GM21390 (cell line): ENCODE measurements around the gene LYPD8.
"Not testable (repeated sequence)": the region's sequence is repeated elsewhere in the genome, so short reads cannot be mapped to it uniquely, and the experiment has no call there.

Experiments
- ATAC-seq: cut with Tn5 transposase; IDR thresholded peaks from one replicate; pipeline ENCODE4 v1.9.1; 2021; ENCODE audit not compliant: unreplicated experiment

Gene LYPD8, protein sequence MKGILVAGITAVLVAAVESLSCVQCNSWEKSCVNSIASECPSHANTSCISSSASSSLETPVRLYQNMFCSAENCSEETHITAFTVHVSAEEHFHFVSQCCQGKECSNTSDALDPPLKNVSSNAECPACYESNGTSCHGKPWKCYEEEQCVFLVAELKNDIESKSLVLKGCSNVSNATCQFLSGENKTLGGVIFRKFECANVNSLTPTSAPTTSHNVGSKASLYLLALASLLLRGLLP

GRCh38 chr1:248755517-248755916 lies at the start of gene LYPD8:
TSS of gene LYPD8 (minus strand) at chr1:248755759. CDS start at chr1:248751081, 4,678 bp downstream.
- ATAC-seq: no peak

DNA sequence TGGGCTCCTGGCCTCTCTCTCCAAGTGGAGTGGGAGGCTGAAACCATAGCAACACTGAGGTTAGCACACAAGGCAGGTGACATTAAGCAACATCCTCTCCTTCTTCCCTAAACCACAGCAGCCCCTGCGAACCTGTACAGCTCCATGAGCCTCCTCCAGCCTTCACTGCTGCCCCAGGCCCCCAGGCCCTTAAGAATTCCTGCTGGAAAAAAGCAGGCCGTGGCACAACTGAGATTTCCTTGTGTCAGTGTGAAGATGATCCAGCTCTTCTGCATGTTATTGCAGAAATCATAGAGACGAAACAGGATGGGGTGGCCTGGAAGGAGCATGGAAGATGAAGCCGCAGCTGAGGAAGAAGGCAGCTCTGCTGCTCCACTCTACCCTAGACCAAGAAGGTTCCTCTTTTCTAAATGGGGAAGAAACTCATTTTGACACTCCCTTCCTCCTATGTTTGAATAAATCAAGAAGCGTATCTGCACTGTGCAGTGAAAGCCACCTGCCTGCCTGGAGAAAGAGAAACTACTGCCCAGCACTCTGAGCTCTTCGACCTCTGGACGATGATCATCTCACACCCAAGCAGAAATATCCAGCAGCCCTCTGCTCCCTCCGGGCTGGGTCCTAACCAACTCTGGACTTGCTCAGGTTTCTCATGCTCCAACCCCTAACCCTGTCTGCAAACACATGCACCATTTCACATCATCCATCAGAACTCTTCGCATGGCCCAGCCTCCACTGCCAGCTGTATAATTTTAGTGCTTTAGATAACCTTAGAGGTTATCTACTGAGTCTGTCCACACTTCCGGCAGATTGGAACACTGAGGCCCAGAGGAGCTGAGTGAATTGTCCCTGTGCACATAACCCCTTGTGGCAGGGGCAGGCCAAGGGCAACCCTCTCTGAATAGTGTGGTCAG lies 49.5 kb upstream of the LYPD8 start:
- ATAC-seq: peak; percentile 86

- ATAC-seq: not testable (repeated sequence)
Observed at GRCh38 chr1:248803501-248803900, 47.9 kb upstream of the LYPD8 start.

DNA sequence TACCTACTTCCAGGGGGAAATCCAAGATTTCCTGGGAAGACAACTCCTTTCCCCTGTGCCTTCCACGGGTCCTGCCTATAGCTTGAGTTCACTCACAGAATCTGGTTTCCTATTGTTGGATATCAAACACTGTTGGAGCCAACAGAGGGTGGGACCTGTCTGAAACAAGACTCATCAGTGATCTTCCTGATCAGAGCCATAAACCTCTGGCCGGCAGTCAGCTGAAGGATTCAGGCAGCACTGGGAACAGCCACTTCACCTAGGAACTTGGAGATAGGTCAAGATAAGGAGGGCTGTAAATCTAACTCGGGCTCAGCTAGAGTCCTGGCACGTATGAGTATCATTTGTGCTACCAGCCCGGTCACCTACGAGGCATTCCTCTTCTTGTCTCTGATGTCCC lies 46.9 kb upstream of the LYPD8 start:
- ATAC-seq: no peak

GRCh38 chr1:248800459-248800858 lies 44.9 kb upstream of the LYPD8 start:
- no peak for ATAC-seq

GRCh38 chr1:248798791-248799190 lies 43.2 kb upstream of the LYPD8 start:
- ATAC-seq: no peak

- not testable (repeated sequence) for ATAC-seq
Observed at GRCh38 chr1:248794663-248795062, 39.1 kb upstream of the LYPD8 start.

DNA sequence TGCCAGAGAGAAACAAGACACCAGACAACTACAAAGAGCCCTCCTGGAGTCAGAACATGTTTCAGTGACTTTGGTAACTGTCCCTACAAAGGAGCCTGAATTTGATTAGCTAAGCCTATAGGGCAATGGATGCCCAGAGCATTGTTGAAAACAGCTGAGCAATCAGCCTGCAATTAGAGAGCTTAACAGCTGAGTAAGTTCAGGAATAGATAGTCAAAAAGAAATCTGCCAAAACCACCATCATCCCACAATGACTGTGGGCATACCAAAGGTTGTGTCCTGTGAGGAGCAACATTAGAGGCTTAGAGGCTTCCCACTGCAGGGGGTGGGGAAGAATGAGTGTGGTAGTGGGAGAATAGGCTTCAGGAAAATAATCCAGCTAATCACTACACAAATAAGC lies 38.0 kb upstream of the LYPD8 start:
- ATAC-seq: peak; percentile 77

DNA sequence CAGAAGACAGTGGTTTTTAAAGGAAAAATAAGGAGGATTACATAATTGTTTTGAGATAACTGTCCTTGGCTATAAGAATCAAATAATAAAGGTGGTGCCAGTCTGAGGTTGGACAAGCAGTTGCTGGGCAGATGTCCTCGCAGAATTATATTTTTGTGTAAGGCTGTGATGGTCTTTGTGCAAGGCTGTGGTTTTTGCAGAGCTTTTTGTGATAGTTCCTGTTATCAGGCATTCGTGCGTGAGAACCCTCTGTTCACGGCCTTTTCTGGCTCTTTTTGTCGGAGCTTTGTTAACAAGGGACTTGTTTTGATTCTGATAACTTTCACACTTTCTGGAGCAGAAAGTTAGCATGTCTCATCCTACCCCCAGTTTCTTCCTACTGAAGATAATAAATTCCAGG lies 36.8 kb upstream of the LYPD8 start:
- peak; percentile 45 for ATAC-seq

DNA sequence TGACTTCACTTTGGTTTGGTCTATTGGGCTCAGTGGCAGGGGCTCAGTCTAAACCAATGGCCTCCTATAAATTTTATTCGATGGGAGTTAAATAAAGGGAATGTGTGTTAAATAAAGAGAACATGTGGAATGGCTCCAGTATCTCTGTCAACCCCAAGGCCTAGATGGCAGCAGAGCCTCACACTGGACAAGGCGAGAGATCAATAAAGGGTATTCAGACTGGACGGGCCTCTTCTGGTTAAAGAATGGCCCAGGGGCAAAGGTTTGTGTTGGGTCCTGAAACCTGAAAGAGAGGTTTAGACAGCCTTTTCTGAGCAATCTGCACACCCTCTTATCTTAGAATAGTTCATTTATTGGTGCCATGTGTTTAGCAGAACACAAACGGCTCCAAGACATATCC lies 35.5 kb upstream of the LYPD8 start:
- ATAC-seq: no peak

DNA sequence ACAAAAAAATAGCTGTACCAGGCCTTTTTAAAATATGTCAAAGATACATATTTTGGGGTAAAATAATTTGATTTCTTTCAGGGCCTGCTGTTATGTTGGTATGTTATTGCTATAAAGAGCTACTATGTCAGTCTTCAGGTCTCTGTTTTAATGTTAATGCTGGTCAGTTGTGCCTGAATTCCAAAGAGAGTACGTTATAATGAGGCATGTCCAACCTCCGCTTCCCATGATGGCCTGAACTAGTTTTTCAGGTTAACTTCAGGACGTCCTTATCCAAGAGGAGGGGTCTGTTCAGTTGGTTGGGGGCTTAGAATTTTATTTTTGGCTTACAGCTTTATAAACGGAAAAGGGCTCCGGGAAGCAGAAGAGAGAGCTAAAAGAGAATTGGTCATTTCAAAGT lies 34.9 kb upstream of the LYPD8 start:
- ATAC-seq: no peak

DNA sequence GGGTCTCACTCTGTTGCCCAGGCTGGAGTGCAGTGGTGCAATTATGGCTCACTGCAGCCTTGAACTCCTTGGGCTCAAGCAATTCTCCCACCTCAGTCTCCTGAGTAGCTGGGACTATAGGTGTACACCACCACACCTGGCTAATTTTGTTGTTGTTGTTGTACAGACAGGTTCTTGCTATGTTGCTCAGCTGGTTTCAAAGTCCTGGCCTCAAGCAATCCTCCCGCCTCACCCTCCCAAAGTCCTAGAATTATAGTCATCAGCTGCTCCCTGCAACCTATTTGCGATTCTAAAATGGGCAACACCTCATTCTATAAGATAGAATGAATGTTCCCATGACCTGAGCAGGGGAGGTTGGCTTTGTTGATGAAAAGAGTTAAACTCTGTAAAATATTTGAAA lies 33.8 kb upstream of the LYPD8 start:
- ATAC-seq: not testable (repeated sequence)

GRCh38 chr1:248788327-248788726 lies 32.8 kb upstream of the LYPD8 start:
- no peak for ATAC-seq

GRCh38 chr1:248787430-248787829 lies 31.9 kb upstream of the LYPD8 start:
- ATAC-seq: no peak

GRCh38 chr1:248786156-248786555 lies 30.6 kb upstream of the LYPD8 start:
- peak; percentile 51 for ATAC-seq

DNA sequence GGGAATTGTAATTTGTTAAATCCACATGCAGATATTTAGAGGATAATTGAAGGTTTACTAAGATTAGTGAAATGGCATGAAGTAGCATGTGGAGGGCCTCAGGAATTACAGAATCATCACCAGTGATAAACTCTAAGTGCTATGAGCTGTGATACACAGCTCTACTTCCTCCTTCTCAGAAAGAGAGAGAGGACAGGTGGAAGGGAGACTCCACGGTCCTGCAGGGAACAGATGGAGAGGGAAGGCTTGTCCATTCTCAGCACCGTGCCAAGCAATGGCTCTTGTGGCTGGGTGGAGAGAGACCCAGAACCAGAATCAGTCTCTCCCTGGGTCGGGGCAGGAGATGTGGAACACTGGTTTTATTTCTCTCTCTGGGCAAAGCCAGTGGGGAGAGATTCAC lies 27.8 kb upstream of the LYPD8 start:
- no peak for ATAC-seq

DNA sequence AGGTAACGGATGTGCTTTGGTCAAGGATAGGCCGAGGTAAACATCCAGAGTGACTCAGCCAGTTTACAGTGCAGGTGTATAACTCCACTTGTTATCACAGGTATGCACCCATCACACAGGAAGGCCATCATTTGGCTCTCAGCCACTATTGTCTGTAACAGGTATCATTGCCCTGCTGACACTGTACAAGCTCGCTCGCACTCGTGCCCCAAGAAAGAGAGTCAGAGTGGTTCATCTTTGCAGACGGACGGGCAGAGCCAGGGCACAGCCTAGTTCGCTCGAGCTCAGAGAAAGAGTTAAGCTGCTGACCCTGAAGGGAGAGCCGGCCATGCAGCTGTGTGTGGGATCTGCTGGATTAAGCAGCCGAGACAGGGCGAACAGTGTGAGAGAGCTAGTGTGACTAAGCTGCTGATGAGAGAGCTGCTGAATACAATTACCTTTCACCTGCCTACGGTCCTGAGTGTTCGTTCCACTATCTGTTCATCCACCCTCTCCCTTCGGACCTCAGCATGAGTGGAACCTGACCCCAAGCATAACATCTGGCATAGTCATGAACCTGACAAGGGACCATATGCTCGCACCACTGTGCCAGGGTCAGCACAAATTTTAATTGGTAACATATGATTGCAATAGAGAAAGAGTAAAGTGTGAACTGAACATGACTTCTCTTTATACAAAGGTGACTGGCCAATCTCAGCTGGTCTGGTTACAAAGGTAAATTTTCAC lies 27.0 kb upstream of the LYPD8 start:
- ATAC-seq: no peak

DNA sequence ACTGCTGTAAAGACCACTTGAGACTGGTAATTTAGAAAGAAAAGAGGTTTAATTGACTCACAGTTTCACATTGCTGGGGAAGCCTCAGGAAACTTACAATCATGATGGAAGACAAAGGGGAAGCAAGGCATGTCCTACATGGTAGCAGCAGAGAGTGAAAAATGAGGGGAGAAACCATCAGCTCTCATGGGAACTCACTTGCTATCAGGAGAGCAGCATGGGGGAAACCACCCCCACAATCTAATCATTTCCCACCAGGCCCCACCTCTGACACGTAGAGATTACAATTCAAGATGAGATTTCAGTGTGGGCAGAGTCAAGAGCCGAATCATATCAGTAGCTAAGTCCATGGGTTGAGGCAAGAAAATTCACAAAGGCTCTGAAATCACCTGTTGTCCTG lies 23.8 kb upstream of the LYPD8 start:
- ATAC-seq: no peak

- ATAC-seq: no peak
Observed at GRCh38 chr1:248778906-248779305, 23.3 kb upstream of the LYPD8 start.

- ATAC-seq: no peak
Observed at GRCh38 chr1:248776991-248777390, 21.4 kb upstream of the LYPD8 start.

- no peak for ATAC-seq
Observed at GRCh38 chr1:248775441-248775840, 19.9 kb upstream of the LYPD8 start.

DNA sequence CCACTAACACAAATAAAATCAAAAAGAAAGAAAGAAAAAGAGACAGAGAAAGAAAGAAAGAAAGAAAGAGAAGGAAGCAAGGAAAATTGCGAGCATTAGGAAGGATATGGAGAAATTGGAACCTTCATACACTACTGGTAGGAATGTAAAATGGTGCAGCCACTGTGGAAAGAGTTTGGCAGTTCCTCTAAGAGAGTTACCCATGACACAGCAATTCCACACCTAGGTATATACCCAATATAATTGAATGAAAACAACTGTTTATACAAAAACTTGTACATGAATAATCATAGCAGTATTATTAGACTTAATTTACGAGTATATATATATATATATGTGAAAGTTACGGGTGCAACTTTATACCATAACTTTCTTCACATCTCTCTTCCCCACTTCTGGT lies 4.1 kb upstream of the LYPD8 start:
- no peak for ATAC-seq
